DMS79 (cell line): ENCODE measurements around the gene TET3.

Source experiments
- DNase-seq: peaks from one replicate; lab custom pipeline; 2025; lab: John Stamatoyannopoulos, UW

Gene TET3

DNA sequence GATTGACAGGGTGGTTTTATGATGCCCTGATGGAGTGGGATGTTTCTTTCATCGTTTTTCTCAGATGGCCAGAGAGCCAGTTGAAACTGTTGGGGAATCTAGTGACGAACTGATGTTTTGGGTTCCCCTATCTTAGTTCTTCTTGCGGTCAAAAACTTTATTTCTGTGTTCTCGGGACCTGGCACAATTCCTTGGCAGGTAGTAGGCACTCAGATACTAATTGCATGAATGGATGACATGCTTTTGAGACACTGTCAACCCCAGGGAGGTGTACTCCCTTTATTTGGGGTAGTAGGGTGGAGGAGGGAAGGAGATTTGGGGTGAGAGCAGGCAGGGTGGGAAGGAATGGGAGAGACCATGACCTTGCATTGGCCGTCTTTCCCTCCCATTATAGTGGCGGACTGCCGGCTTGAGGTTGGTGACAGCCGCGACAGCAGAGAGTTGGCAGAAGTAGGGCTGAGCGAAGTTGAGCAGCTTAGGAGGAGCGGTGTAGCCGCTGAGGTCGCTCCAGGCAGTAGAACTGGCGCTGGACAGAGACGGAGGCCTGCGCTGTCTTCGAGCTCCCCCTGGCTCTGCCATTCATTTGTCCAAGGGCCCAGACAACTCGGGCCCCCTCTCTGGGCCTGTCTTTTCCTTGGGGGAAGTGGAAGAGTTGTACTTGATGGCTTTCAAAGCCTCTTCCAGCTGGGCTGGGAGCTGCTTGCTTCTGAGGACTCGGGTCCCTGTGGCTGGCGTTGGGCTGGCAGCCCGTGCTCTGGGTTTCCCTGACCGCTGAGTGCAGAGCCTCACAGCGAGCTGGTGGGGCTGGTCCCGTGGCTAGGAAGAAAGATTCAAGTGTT, 2.6 kb downstream of the TET3 start:
- no peak for DNase-seq

DNA sequence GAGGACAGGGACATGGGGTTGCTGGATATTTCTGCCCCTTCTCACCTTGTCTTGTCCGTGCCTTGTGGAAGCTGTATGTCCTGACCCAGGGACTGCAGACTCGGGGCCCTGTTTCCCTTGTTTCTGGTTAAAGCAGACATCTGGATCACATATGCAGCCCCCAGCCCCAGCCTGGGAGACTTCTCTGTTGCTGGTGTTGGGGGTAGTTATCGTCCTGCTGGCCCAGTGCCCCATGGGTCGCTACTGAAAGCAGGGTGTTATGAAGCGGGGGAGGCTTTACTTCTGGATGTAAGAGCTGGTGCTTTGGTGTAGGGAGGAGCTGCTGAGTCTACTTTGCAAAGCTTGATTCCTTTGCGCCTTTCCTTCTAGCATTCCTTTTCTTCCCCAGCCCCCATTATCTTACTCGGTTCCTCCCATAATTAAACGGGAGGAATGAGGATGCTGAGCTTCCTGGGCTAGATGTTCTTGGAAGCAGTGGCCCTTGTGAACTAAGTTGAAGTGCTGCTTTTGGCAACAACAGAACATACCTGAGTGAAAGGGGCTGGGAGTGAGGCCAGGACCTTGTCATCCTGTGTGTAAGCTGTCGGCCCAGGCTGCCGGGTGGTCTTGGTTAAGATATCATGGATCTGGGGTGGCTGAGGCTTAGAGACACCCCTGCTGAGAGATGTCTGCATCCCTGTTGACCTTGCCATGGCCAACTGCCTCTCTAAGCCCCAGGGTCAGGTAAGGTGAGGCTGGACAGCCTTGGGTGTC, 3.4 kb downstream of the TET3 start:
- no peak for DNase-seq

DNA sequence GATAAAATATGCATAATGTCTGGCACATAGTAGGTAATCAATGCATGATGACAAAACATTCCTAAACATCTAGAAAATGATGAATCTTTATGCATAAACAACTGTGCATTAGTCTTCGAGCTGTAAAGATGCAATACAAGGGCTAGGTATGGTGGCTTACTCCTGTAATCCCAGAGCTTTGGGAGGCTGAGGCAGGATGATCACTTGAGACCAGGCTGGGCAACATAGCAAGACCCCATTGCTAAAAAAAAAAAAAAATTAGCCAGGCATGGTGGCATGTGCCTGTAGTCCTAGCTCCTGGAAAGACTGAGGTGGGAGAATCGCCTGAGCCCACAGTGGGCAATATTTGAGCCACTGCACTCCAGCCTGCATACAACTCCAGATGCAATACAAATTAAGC, 5.3 kb downstream of the TET3 start:
- no peak for DNase-seq

DNA sequence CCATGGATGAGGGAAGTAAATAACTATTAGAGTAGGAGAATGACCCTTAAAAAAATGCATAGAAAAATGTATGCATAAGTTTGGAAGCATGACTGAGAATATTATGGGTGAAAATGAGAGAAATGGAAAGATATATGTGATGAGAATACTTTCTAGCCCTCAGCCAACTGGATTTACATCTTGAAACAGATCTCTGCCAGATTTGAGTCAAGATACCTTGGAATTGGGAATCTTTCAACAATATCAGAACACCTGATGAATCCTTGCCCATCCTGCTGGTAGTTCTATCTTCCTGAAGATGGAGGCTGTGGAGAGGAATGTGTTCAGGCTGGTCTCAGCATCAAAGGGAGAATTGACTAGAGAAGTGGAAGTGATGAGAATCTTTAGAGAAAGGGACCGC, 5.8 kb downstream of the TET3 start:
- DNase-seq, result no peak

DNA sequence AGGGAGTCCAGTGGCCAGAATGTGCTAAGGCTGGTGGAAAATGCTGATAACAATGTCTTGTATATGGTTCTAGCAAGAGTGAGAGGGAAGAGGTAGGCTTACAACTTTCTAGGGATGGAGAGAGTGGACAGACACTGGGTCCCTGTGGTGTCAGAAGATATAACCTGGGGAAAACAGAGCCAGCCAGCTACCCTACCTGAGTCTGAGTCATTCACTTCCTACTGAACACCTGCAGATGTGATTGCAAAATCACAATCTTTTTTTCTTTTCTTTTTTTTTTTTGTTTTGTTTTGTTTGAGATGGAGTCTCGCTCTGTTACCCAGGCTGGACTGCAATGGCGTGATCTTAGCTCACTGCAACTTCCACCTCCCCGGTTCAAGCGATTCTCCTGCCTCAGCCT, 7.3 kb downstream of the TET3 start:
- DNase-seq, result no peak

DNA sequence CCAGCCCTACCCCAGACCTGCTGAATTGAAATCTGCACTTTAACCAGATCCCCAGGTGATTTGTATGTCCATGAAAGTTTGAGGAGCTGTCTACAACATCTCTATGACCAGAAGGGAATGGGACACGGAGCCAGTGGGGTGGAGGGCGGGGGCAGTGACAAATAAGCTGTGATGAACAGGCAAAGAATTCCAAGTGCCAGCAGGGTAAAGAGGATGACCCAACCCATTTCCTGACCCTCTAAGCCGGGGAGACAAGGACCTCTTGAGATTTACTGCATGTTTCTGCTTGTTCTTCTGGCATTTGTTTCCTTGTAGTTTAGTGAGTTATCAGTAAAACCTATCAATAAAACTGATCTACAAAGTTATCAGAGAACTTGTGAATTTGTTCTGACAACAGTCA, 8.7 kb downstream of the TET3 start:
- no peak for DNase-seq

DNA sequence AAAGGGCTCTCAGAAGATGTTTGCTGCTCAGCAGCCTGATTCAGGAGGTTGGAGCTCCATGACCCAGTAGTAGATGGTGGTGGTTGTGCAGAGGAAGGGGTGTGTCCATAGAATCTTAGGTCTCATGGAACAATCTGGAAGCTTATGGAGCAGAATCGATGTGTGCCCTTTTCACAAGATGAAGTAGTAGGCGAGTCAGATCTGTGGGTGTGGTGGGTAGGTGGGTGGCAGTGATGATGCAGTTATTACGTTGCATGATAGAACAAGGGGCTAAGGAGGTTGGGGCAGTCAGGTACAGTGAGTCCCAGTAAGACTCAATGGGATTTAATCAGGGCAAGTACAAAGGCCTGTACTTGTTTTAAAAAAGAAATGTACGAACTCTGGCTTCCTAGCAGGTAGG, 9.1 kb downstream of the TET3 start:
- no peak for DNase-seq

DNA sequence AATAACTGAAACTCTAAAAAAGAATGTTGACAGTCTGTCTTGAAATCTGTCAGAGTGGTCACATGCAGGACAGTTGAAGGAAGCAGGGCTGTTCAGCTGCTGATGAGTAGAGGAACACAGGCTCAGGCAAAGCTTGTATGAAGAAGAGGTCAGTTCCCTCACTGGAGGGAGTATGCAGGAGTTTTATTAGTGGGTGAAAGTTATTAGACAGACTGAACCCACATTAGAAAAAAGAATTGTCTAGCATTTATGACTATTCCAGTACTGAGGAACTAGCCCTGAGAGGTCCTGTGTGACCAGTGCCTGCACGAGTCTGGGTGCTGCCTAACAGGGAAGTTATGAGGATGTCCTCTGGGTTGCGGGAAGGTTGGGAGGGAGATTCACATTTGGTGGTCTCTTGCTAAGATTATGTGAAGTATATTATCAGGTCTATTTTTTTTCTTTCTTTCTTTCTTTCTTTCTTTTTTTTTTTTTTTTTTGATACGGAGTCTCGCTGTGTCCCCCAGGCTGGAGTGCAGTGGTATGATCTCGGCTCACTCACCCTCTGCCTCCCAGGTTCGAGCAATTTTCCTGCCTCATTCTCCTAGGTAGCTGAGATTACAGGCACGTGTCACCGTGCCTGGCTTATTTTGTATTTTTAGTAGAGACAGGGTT, 9.6 kb downstream of the TET3 start:
- no peak for DNase-seq

DNA sequence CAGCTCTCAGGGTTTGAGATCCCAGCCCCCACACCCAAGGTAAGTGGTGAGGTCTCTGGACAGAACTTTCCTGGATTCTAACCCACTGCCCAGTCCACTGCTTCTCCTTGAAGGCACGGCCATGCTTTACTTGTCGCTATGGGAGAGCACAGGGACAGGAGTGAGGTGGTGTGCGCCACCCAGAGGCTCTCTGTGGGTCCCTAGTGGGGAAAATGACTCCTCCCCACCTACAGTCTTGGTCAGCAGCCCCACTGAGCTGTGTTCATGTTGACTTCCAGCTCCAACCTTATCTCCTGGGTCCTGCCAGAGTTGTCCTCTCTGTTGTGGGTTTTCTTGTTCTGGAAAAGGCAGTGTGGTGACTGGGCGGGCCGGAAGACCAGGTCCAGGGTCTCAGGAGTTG, 11.1 kb downstream of the TET3 start:
- no peak for DNase-seq

DNA sequence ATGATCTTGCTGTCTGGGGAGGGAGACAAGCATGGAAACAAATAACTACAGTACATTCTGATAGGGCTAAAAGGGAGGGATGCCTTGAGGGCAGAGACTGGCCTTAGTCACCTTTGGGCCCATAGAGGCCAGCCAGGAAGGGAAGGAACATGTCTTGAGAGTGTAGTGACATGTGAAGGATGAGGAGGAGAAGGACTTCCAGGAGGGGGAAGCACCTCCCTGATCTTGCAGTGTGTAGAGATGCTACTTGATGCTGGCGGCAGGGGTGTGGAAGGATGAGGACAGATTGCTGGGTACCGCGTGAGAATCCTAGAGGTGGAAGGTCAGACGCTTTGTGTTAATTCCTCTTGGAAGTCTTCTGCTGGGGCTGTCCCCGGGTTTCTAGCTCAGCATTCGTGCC, 13.1 kb downstream of the TET3 start:
- DNase-seq, result no peak

DNA sequence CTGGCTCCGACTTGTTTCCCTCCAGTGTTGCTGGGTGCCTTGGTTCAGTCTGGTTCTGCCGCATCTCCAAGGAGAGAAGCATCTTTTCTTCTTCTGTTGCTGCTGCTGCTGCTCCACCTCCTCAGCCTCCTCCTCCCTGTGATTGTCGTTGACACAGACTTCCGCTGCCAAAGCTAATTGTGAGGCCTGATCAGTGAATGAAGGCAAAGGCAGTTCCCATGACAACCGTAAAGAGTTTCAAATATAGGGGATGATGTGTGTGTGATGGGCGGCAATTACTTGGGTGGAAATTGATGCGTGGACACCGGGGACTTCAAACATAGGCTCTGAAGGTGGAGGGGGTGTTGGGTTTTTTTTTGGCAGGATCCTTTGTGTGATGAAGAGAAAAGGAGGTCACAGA, 13.7 kb downstream of the TET3 start:
- DNase-seq, result no peak

DNA sequence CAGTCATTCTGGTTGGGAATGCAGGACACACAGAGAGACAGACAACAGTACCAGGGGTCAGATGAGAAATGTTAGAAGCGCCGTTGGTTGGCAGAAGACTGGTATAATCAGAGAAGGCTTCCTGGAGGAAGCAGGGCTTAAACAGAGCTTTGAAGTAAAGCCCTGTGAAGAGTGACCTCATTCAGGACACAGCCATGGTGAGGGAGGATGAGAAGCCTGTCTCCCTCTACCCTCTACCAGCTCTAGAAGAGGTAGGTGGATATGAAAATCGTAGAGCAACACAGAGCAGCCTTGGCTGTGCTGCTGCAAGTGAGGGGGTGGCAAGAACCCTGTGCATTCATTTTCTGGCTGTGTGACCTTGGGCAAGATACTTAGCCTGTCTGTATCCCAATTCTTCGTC, 14.2 kb downstream of the TET3 start:
- DNase-seq, result no peak

DNA sequence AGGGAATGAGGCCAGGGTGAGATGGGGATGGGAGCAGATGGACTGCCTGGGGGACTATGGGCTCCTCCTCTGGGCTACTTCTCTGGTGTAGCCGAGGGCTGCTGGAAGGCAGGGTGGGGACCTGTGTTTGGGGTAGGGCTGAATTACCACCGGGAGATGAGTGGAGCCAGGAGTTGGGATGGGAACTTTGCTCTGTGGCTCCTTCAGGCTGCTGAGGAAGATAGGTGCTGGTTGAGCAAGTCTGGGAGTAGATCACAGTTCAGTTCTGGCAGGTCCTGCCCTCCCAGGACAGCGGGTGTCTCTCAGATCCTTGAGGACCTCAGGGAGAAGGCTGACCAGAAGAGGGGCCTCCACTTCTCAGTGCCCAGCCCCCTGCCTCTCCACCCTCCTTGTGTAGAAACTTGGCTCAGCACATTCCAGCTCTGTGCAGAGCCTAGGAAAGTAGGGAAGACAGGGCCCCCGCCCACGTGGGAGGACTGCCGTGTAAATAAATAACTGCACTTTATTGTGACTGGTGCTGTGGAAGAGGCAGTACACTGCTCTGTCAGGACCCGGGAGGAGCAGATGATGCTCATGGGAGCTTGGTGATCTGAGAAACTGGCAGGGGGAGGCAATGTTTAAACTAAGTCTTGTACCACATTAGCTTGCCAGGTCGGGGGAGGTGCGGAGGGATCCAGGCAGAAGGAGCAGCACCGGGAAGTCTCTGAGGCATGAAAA, 15.3 kb downstream of the TET3 start:
- no peak for DNase-seq

DNA sequence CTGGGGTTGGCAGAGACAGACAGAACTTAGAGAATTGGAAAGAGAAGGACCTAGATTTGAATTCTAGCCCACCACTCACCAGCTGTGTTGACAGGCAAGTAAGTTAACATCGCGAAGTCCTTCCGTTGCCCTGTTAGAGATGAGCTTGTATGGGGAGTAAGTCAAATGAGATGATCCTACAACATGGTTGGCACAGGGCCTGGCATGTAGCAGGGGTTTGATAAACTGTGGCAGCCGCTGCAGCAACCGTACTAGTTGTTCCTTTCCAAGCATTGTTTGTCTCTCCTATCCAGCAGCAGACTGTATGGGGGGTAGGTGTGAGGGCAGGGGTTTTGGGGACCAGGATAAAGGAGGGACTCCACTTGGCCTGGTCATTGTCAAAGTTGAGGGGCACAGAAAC, 16.0 kb downstream of the TET3 start:
- DNase-seq, result no peak

DNA sequence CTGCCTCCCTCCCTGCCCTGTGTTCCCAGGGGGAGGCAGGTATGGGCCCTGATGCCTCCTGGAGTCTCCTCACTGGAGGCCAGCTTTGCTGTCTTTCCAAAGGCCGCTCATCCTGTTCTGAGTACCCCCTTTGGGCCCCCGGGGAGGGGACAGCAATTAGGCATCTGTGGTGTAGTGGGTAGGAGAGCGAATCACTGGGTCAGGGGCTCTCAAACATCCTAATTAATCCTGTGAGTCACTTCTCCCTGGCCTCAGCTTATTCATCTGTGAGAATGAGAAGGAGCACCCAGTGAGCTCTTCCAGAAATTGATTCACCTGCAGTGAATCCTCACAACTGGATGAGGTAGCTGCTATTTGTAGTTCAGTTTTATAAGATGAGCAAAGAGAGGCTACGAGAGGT, 16.4 kb downstream of the TET3 start:
- no peak for DNase-seq

DNA sequence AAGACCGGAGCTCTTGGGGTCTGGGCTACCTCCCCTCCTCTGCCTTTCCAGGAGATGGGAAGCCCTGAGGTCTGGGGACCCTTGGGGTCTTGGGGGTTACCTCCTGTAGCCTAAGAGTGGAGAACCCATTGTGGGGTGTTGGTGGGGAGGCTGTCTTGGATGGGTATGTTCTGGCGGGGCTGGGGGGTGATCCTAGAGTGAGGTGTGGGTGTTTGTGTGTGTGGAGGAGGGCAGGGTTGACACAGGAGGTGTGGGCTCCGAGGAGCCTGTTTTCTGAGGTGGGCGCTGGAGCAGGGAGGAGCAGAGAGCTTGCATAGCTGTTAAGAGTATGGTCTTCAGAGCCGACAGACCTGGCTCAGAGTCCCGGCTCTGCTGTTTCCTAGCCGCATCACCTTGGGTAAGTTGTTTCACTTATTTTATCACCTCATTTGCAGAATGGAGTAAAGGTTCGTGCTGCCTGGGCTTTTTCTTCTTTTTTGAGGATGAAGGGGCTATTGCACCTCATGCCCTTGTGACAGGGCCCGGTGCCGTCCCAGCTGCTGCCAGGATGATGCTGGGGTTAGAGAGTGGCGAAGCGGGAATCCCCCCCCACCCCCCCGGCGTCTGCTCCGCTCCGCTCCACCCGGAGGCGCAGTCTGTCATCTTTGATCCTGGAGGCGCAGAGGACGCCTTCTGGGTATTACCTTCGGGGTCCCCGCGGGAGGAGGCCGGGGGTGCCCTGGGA, 17.2 kb downstream of the TET3 start:
- no peak for DNase-seq

DNA sequence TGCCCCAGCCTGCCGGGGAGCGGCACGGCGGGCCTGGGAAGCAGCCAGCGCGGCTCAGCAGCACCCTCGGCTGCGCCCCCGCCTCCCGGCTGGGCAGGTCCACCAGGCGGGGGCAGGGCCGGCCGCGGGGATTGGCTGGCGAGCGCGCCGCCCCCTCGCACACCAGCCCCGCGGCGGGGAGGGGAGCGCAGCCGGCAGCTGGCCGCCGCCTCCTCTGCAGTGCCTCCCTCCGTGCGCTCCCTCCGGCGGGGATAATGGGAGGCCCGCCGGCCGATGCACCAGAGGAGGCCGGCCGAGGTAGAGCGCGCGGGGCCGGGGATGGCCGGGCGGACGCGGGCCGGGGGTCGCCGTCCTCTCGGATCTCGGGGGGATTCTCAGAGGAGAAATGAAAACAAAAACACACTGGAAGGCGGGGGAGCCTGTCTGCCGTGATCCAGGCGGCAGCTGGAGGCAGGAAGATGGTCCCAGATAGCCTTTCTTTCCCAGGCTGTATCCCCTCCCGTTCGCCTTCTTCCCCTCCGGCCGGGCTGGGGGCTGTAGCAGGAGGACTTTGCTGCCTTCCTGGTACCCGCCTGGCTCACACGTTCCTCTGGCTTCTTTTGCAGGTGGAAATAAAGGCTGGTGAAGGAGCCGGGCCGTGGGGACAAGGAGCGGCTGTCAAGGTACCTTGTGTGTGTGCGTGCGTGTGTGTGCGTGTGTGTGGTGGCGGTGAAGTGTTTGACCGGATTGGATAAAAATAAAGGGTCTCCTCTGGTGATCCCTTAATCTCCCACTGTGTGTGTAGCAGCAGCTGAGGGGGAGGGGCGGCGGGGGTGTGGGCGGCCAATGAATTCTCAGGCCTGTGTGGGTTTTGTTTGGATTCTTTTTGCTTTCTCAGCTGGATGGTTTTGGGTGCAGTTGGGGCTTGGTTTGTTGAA, 18.1 kb downstream of the TET3 start:
- DNase-seq, result peak; percentile 52

DNA sequence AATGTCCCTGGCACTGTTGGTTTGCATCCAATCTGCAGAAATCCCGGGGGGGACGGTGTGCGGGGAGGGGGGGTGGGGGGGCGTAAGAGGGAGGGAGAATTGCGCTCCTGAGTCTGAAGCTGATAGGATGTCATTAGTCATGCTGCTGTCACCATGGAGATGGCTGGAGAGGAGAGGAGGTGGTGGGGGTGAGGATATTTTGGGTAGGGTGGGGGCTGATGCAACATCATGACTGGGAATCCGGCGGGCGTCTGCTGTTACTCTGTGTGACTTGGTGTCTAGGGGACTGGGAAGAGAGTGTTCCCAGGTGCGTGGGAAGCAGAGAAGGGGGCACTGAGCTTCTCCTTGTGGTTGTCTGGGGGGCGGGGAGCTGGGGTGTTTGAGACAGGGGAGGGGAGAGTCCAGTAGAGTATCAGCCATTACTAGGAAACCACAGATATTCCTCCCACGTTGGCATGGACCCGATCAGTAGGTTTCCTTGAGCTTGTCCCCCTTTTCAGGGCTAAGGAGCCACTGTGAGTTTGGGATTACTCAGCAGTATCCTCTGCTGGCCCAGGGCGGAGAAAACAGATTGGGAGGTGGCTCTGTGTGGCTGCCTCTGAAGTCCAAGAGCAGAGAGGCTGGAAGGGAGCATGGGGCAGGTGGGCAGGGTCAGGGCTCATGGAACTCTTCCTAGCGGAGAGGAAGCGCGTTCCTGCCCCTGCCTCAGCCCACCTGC, 18.9 kb downstream of the TET3 start:
- DNase-seq, result peak; percentile 24

DNA sequence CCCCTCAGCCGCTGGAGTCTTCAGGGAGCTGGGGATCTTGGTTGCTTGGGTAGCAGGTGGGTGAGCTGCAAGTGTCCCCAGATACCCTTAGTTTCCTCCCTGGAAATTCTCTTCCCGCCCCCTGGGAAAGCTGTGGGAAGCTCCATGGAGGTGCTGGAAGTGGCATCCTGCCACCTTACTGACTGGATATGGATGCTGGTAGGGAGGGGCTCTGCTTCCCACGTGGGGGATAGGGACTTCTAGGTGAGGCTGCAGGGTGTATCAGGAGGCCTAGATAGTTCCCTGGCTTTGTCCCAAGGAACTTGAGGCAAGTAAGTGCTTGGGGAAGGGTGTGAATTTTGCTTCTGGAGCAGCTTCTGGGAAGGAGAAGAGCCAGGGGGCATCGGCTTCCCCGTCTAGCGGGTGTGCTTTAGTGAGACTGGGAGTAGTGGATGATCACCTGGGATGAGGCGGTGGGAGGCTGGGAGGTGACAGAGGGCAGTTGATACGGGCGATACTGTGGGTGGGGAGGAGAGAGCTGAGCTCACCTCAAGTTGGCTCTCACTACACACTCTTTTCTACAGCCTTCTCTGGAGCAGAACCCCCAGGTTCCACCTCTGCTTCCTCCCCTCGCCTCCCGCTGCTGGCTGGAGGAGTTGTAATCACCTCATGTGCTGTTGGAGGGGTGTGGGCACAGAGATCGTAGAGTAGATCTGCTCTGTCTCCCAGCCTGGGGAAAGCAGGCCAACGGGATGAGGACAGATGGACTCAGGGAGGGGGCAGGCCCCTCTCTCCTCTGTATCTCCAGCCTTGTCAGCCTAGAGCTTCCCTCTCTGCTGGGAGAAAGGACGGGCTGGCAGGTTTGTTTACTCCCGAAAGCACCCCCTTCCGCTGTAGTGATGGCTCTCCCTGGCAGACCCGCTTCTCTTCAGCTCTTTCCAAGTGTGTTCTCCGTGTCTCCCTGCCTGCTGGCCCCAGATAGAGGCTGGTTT, 19.8 kb downstream of the TET3 start:
- no peak for DNase-seq
